Sciatic nerve (tissue), 2 donors: ENCODE data around the gene CSGALNACT2. TPM values are rescaled to one million over a fixed set of nuclear protein-coding genes. Genes with fewer than 3 reads are reported as not detected.

Experiments
- ATAC-seq: fragments of 200-7000 bp; cut with Tn5 transposase; one replicate; pipeline ENCODE4 v1.9.1; 2020; ENCODE audit warnings: mild to moderate bottlenecking, moderate library complexity
- DNase-seq: peaks from one replicate; pipeline ENCODE4 v3.0.0-alpha.2; 2020; ENCODE audit warnings: low spot score
- intact Hi-C: fragments of 100-400 bp; cut with DNase I; formaldehyde crosslinking; loops from one replicate; pipeline ENCODE4 v1.14.2; 2022
- total RNA-seq: library from RNA; stranded (reverse); fragmentation: NEBNext Ultra II Directional; extraction: Animal tissue kit (Norgen Biotek cat#: 25700); gene quantifications from one replicate; pipeline ENCODE4 v1.2.1, GENCODE V29; 2021
- donor health status: DM: no; HTN: no; CAD: no.
- donor health status: DM: no; HTN: no; CAD: no.

The CSGALNACT2 gene
- total RNA-seq, 1 donor from 2014 or later: 31.5 TPM

DNA sequence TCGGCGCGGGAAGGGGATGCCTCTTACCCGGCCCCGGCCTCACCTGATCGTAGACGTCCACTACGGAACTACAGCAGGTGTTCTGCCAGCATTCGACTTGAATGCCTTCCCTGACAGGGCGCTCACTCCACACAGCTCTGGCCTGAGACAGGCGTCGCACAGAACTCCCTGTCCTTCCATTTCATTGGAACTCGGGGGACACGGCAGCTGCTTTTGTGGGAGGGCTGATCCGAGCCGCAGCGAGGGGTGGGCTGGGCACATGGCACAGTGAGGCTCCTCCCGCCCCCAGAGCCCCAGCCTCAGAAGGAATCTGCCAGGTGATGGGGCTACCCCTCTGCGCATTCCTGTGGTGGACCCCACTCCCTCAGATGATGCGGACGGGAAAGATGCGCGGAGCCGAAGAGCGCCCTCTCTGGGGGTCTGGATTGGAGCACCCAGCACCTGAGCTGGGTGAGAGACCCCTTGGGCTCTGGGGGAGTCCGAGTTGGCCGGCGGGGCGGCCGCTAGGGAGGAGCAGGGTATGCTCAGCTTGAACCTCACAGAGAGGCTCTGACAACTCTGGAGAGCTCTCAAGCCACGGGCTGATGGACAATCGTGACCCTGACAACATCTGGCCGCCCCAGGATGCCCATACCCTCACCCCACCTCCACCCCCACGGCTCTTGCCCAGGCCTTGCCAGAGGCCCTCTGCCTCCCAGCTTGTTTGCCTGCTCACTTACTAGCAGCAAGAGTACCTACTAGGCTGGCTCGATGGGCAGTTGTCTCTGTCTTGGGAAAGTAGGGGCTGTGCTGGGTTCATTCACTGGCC, 92.1 kb downstream of the CSGALNACT2 start:
- no peak for ATAC-seq
- intact Hi-C loops: no loop called here
- peak; percentile 44 for DNase-seq

GRCh38 chr10:43230909-43231522, 92.8 kb downstream of the CSGALNACT2 start:
- DNase-seq: peak; percentile 52
- no peak for ATAC-seq
- intact Hi-C loops: no loop called here

- ATAC-seq (no peak), DNase-seq (peak; percentile 51)
- intact Hi-C loops: no loop called here
Observed at GRCh38 chr10:43231523-43232078, 93.4 kb downstream of the CSGALNACT2 start.

- intact Hi-C loops: no loop called here
- ATAC-seq (no peak), DNase-seq (peak; percentile 49)
Observed at GRCh38 chr10:43233601-43234430, 95.6 kb downstream of the CSGALNACT2 start.

GRCh38 chr10:43234471-43235041, 96.3 kb downstream of the CSGALNACT2 start:
- ATAC-seq (no peak), DNase-seq (peak; percentile 37)
- intact Hi-C loops: no loop called here

Other genes starting within 250 kb of the CSGALNACT2 start
- gene RET, start 61.4 kb upstream of the CSGALNACT2 start, total RNA-seq: 0.80 TPM
- gene RASGEF1A, start 128.6 kb downstream of the CSGALNACT2 start, total RNA-seq: 21.7 TPM
- not detected for gene FXYD4, start 233.2 kb downstream of the CSGALNACT2 start, total RNA-seq